ENCODE results near the gene ACOT7.
"Not testable (repeated sequence)": the region's sequence is repeated elsewhere in the genome, so short reads cannot be mapped to it uniquely, and the experiment has no call there.

The ACOT7 gene

DNA sequence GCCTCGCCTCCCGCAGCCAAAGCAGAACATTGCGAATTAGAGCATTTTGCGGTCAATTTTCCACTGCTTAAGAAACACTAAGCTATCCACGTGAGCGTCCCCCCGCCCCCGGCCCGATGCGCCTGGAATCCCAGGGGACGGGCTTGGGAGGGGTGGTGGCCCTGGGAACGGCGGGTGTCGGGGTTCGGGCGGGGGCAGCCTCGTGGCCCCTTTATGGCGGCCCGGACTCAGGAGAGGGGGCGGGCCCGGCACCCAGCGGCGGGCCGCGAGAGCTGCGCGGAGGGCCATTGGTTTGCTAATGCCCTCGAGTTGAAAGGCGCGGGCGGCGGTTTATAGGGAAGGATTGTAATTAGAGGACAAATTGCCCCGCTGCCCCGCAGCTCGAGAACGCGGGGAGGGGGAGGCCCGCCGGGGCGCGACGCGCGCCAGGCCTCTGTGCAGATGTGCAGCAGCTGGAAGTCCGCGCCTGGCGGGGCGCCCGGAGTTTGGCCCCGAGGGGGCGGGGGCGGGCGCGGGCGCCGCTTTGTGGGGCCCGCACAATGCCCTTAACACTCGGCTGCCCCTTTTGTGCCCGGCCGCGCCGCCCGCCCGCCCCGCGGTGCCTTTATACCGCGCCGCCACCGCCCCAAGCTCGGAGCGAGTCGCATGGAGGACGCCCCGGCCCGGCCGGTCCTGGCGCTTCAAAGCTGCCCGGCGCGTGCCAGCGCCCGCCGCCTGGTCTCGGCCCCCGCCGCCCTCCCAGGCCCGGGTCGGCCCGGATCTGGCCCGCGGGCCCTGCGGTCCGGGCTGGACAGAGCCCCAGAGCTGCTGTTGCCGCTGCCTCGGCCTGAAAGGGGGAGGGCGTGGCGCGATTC, 151.5 kb downstream of the ACOT7 start:
- DNase-seq (ENCODE audit: extremely low read depth in 1 of 2, low read depth in 1 of 2): no peak

DNA sequence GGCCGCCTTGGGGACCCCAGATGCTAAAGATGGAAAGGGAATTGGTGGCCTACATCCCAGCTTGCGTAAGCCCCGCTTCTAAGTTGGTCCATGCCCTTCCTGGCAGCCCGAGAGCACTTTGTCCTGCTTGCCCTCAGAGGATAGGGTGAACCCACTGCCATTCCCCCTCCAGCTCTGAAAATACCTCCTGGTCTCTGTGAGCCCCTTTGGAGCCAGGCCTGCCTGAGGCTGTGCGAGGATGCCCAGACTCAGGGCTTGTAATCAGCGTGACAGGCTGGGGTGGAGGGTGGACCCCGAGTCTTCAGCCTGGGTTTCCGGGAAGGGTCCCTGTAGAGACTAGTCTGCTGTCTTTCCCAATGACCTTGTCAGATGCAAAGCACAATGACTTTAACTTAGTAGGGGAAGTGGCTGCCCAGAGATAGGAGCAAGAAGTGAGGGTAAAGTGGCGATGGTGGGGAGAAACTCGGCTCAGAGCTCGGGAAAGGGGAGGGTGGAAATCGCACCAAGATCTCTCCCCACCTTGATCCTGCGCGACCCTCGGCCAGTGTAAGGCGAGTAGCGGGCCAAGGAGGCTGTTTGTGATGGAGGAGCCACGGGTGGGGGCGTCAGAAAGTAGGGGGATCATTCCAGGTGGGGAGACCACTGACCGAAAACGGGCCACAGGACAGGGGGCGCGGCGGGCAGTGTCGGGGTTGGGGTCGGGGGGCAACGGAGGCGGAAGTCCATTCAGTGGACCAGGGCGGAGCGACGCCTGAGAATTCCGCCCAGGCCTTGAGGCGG, 152.3 kb downstream of the ACOT7 start:
- no peak for DNase-seq (ENCODE audit: extremely low read depth in 1 of 2, low read depth in 1 of 2)

DNA sequence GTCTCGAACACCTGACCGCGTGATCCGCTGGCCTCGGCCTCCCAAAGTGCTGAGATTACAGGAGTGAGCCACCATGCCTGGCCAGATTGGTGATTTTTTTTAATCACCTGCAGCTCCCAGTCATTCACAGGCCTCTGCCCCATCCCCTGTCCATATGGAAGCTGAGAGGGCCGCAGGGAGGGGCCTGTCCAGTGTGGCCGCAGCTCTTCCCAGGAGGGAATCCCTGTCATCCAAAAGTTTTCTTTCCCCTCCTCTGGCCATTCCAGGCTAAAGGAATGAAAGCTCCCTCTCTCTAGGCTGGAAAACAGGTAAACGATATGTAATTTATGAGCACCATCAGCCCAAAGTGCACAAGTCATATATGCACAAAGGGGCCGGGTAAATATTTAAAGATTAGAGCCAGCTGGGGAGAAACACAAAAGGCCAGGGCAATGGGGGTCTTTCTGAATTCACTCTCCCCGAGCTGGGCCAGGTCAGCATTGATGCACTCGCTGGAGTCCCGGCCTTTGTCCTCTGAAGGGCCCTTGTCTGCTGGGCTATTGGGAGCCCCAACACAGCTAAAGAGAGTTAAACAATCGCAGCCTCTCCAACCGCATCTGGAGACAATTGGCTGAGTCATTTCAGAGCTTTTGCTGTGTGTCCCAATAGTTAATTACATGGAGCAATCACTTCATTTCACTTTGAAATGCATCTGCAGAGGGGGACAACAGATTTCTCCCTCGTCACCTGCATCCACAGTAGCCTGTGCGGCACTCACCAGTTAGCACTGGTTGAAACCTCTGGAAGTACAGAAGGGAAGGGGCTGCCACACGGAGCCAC, 153.4 kb downstream of the ACOT7 start:
- DNase-seq (ENCODE audit: extremely low read depth in 1 of 2, low read depth in 1 of 2): no peak

DNA sequence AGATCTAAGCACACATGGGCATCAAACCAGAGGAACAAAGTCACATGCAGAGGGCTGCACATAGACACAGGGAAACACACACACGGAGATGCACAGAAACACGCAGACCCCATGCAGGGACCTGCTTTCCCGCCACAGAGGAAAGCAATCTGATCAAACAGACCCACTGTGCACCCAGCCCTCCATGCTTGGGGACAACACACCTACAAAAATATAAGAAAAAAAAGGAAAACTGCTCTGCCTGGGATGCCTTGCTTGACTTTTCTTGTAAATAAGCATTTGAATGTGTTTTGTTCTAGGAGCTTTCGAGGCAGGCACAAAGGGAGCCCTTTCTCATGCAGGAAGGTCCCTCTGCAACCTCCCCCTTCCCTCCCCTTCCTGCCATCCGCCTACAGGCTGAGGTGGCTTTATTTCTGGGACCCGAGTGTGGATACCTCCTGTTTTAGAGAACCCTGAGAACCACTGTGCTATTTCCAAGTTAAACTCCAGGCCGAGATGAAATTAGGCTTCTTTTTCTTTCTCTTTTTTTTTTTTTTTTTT, 154.3 kb downstream of the ACOT7 start:
- no peak for DNase-seq (ENCODE audit: extremely low read depth in 1 of 2, low read depth in 1 of 2)

GRCh38 chr1:6237093-6237492, 156.5 kb downstream of the ACOT7 start:
- DNase-seq (ENCODE audit: extremely low read depth in 1 of 2, low read depth in 1 of 2): no peak

GRCh38 chr1:6235296-6235677, 158.3 kb downstream of the ACOT7 start:
- no peak for DNase-seq (ENCODE audit: extremely low read depth in 1 of 2, low read depth in 1 of 2)

GRCh38 chr1:6234502-6235295, 158.9 kb downstream of the ACOT7 start:
- no peak for DNase-seq (ENCODE audit: extremely low read depth in 1 of 2, low read depth in 1 of 2)

DNA sequence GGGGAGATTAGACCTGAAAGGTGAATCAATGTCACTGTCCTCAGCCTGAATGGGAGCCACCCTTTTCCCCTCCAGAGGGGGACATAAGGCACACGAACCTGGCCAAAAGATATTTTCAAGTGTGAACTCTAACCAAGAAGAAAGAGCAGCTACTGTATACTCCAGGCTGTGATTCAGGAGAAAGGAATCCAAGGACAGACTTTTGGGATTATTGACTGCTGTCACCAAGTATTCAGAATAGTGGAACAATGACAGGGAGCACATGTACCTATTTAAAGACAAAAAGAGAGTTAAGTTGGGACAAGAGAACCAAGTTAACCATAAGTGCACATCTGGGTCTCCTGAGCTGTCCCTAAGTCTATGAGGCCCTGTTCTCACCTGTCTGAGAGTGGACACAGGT, 160.2 kb downstream of the ACOT7 start:
- DNase-seq (ENCODE audit: extremely low read depth in 1 of 2, low read depth in 1 of 2): no peak

DNA sequence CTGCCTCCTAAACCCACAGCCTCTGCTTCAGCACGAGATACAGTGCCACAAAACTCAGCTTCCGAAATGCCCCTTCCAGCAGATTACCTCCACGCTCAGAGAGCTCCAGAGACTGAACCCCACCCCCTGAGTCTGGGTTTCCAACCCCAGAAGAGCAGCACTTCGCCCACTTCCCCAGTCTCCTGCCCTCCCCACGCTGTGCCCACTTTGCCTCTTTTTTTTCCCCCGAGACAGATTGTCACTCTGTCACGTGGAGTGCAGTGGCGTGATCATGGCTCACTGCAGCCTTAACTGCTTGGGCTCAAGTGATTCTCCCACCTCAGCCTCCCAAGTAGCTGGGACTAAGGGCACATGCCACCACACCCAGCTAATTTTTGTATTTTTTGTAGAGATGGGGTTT, 167.9 kb downstream of the ACOT7 start:
- DNase-seq (ENCODE audit: extremely low read depth in 1 of 2, low read depth in 1 of 2): no peak

- DNase-seq (ENCODE audit: extremely low read depth in 1 of 2, low read depth in 1 of 2): no peak
Observed at GRCh38 chr1:6224718-6225117, 168.8 kb downstream of the ACOT7 start.

- DNase-seq (ENCODE audit: extremely low read depth in 1 of 2, low read depth in 1 of 2): no peak
Observed at GRCh38 chr1:6223617-6224016, 169.9 kb downstream of the ACOT7 start.

- DNase-seq (ENCODE audit: extremely low read depth in 1 of 2, low read depth in 1 of 2): no peak
Observed at GRCh38 chr1:6222636-6223035, 170.9 kb downstream of the ACOT7 start.

DNA sequence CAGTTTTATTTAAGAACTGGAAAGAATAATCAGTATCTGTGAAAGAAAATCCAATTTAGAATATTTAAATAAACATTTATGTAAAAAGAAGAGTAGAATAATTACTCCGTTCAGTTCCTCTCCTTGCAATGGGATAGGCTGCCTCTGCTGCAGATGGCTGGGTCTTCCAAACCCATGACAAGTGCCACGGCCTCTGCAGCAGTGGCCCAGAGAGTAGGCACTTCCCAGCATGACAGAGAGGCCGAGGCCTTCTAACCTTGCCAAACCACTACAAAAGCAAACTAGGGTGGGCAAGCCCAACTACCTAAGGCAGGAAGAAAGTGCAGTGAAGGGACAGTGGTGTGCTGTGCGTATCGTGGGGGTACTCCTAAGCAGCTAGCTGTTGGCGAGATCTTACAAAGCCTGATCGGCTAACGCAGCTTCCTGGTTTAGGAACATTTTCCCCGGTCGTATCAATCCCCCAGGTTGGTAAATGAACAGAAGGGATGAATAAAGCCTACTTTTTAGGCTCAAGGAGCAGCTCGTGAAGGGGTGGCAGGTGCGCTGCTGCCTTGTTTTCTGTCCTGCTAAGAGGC, 172.3 kb downstream of the ACOT7 start:
- DNase-seq (ENCODE audit: extremely low read depth in 1 of 2, low read depth in 1 of 2): no peak

DNA sequence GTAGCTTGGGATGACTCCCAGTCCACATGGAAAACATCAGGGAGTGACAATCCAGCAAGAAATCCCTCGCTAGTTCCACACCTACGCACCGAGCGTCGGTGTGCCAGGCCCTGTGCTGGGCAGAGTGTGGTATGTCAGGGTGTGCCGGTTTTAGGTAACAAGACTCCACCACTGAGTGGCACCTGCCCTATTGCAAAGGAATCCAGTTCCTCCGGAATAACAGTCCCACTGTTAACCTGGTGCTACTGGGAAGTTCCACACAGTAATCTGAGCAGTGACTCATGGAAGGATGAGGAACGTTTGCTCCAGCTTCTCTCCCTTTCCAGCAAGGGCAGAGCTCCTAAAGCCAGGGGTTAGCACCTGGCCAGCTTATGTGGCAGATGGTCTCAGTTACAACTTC, 173.3 kb downstream of the ACOT7 start:
- DNase-seq (ENCODE audit: extremely low read depth in 1 of 2, low read depth in 1 of 2): no peak

DNA sequence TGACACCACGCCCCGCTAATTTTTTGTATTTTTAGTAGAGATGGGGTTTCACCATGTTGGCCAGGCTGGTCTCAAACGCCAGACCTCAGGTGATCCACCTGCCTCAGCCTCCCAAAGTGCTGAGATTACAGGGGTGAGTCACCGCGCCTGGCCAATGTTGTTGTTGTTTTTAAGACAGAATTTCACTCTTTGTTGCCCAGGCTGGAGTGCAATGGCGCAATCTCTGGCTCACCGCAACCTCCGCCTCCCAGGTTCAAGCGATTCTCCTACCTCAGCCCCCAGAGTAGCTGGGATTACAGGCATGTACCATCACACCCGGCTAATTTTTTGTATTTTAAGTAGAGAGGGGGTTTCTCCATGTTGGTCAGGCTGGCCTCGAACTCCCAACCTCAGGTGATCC, 173.9 kb downstream of the ACOT7 start:
- not testable (repeated sequence) for DNase-seq (ENCODE audit: extremely low read depth in 1 of 2, low read depth in 1 of 2)

- no peak for DNase-seq (ENCODE audit: extremely low read depth in 1 of 2, low read depth in 1 of 2)
Observed at GRCh38 chr1:6218375-6219164, 175.0 kb downstream of the ACOT7 start.

Data from stimulated activated CD8-positive, alpha-beta memory T cell treated with anti-CD3 and anti-CD28 coated beads, Interleukin-7, amount 100 ng/mL, for 48 hours (primary cell).